HEK293T (cell line): ENCODE results near the gene WBP1.
"Not testable (repeated sequence)": the region's sequence is repeated elsewhere in the genome, so short reads cannot be mapped to it uniquely, and the experiment has no call there.

ENCODE experiments used
- CTCF ChIA-PET: fragments of 350-600 bp; formaldehyde crosslinking; extraction: SDS; loops from one replicate; lab custom pipeline; 2021; ENCODE audit warnings: antibody characterized with exemption, inconsistent platforms; lab: Yijun Ruan, JAX
- POLR2A ChIA-PET: fragments of 350-600 bp; formaldehyde crosslinking; extraction: SDS; loops from one replicate; lab custom pipeline; 2020; ENCODE audit warnings: antibody characterized with exemption, inconsistent platforms; lab: Yijun Ruan, JAX
- DNase-seq: peaks from one replicate; pipeline ENCODE4 v3.0.0; 2012; ENCODE audit warnings: mixed read lengths; ENCODE audit errors: extremely low spot score
- ARNT ChIP-seq: fragments of 450-650 bp; IDR thresholded peaks from 2 replicates; pipeline ENCODE4 v1.6.1; 2017; ENCODE audit warnings: mild to moderate bottlenecking
- BHLHE40 ChIP-seq: fragments of 450-650 bp; IDR thresholded peaks from 2 replicates; pipeline ENCODE4 v1.6.1; 2016; ENCODE audit warnings: mild to moderate bottlenecking, moderate library complexity, borderline replicate concordance
- CTBP1 ChIP-seq: fragments of 450-650 bp; IDR thresholded peaks from 2 replicates; pipeline ENCODE4 v1.6.1; 2016; ENCODE audit warnings: borderline replicate concordance
- ELF4 ChIP-seq: fragments of 450-650 bp; IDR thresholded peaks from 2 replicates; pipeline ENCODE4 v1.6.1; 2017; ENCODE audit warnings: antibody characterized with exemption
- FOXA1 ChIP-seq: fragments of 450-650 bp; IDR thresholded peaks from 2 replicates; pipeline ENCODE4 v1.6.1; 2016; ENCODE audit warnings: mild to moderate bottlenecking
- FOXK2 ChIP-seq: fragments of 450-650 bp; IDR thresholded peaks from 2 replicates; pipeline ENCODE4 v1.6.1; 2016; ENCODE audit warnings: mild to moderate bottlenecking
- FOXM1 ChIP-seq: fragments of 450-650 bp; IDR thresholded peaks from 2 replicates; pipeline ENCODE4 v1.6.1; 2017; ENCODE audit warnings: mild to moderate bottlenecking, borderline replicate concordance
- HDGF ChIP-seq: fragments of 450-650 bp; IDR thresholded peaks from 2 replicates; pipeline ENCODE4 v1.6.1; 2017; ENCODE audit warnings: antibody characterized with exemption, borderline replicate concordance
- L3MBTL2 ChIP-seq: fragments of 450-650 bp; conservative IDR thresholded peaks from 2 replicates; pipeline ENCODE4 v1.6.1; 2016; ENCODE audit warnings: mild to moderate bottlenecking
- LEF1 ChIP-seq: fragments of 450-650 bp; IDR thresholded peaks from 2 replicates; pipeline ENCODE4 v1.6.1; 2017; ENCODE audit warnings: mild to moderate bottlenecking, borderline replicate concordance
- NFRKB ChIP-seq: fragments of 450-650 bp; IDR thresholded peaks from 2 replicates; pipeline ENCODE4 v1.6.1; 2016; ENCODE audit warnings: mild to moderate bottlenecking, moderate library complexity
- PKNOX1 ChIP-seq: fragments of 450-650 bp; IDR thresholded peaks from 2 replicates; pipeline ENCODE4 v1.6.1; 2016
- SP1 ChIP-seq: fragments of 450-650 bp; IDR thresholded peaks from 2 replicates; pipeline ENCODE4 v1.6.1; 2017
- SUZ12 ChIP-seq: fragments of 450-650 bp; IDR thresholded peaks from 2 replicates; pipeline ENCODE4 v1.6.1; 2016; ENCODE audit warnings: mild to moderate bottlenecking
- TARDBP ChIP-seq: fragments of 450-650 bp; IDR thresholded peaks from 2 replicates; pipeline ENCODE4 v1.6.1; 2016
- ZNF384 ChIP-seq: fragments of 450-650 bp; IDR thresholded peaks from 2 replicates; pipeline ENCODE4 v1.6.1; 2016

The WBP1 gene

GRCh38 chr2:74474899-74475298, 16.7 kb downstream of the WBP1 start:
- POLR2A ChIA-PET: interaction anchor here (0.9 to 5.4 kb wide), 4 partner anchors 8 to 58 kb away, joined by 3 to 62 read pairs (median 4); partner anchors contain the start of genes CCDC142, MOGS, TTC31 and WBP1
- DNase-seq: no peak
- CTCF ChIA-PET: interaction anchor here (0.6 to 1.6 kb wide), 4 partner anchors 8 to 79 kb away, joined by 3 to 4 read pairs (median 3); partner anchors contain the start of genes CCDC142 and TTC31

GRCh38 chr2:74481431-74481830, 23.2 kb downstream of the WBP1 start:
- CTCF ChIA-PET: interaction anchor here (0.8 to 1.3 kb wide), 2 partner anchors 14 to 49 kb away, joined by 4 to 5 read pairs; partner anchors contain the start of gene HTRA2
- POLR2A ChIA-PET: interaction anchor here (0.9 to 4.1 kb wide), 11 partner anchors 9 to 112 kb away, joined by 3 to 46 read pairs (median 15); partner anchors contain the start of genes AUP1, HTRA2, INO80B and MOGS
- TF ChIP-seq TARDBP (no peak), FOXM1 (no peak), CTBP1 (no peak), NFRKB (no peak), PKNOX1 (no peak), ARNT (no peak), SP1 (no peak), HDGF (no peak), LEF1 (no peak), SUZ12 (no peak), ELF4 (no peak), BHLHE40 (no peak), FOXK2 (no peak), L3MBTL2 (no peak), FOXA1 (no peak), ZNF384 (no peak)
- no peak for DNase-seq

More at GRCh38 chr2:74474899-74475298, 16.7 kb downstream of the WBP1 start:
- TF ChIP-seq BHLHE40: no peak
- TF ChIP-seq FOXK2: no peak
- TF ChIP-seq PKNOX1: no peak
- no peak for TF ChIP-seq CTBP1
- no peak for TF ChIP-seq SUZ12
- TF ChIP-seq HDGF: no peak
- TF ChIP-seq SP1: no peak
- no peak for TF ChIP-seq ELF4
- no peak for TF ChIP-seq TARDBP
- no peak for TF ChIP-seq ZNF384
- no peak for TF ChIP-seq L3MBTL2
- no peak for TF ChIP-seq NFRKB
- no peak for TF ChIP-seq FOXM1
- TF ChIP-seq ARNT: no peak
- TF ChIP-seq FOXA1: no peak
- no peak for TF ChIP-seq LEF1

- peak; percentile 46 for DNase-seq
- ChIA-PET CTCF (interaction anchor here (0.7 to 1.5 kb wide), 9 partner anchors 7 to 392 kb away, joined by 3 to 10 read pairs (median 3); partner anchors contain the start of gene HTRA2), POLR2A (interaction anchor here (0.8 to 4.1 kb wide), 17 partner anchors 7 to 112 kb away, joined by 3 to 46 read pairs (median 6); partner anchors contain the start of genes AUP1, DQX1, HTRA2 and INO80B)
- TF ChIP-seq ZNF384: no peak
- no peak for TF ChIP-seq SUZ12
- TF ChIP-seq BHLHE40: no peak
- TF ChIP-seq LEF1: no peak
- TF ChIP-seq TARDBP: no peak
- TF ChIP-seq ARNT: no peak
- no peak for TF ChIP-seq FOXK2
- TF ChIP-seq HDGF: no peak
- no peak for TF ChIP-seq SP1
- no peak for TF ChIP-seq PKNOX1
- no peak for TF ChIP-seq FOXM1
Measured at GRCh38 chr2:74481961-74482800, 23.9 kb downstream of the WBP1 start.

GRCh38 chr2:74482801-74483674, 24.8 kb downstream of the WBP1 start, which contains the start of the genes CCDC142 and TTC31:
Gene CCDC142 (minus strand): TSS chr2:74482998. CDS start chr2:74482837, 161 bp downstream.
Gene TTC31 (plus strand): TSS chr2:74483081. CDS start chr2:74483096, 15 bp downstream.
- ChIA-PET CTCF (interaction anchor here (0.7 to 1.5 kb wide), 9 partner anchors 8 to 392 kb away, joined by 3 to 10 read pairs (median 3); partner anchors contain the start of gene WBP1), POLR2A (interaction anchor here (0.6 to 4.1 kb wide), 17 partner anchors 8 to 106 kb away, joined by 3 to 46 read pairs (median 5); partner anchors contain the start of genes AUP1, DQX1, HTRA2 and MRPL53)
- no peak for TF ChIP-seq ARNT
- peak; percentile 57; the same call in 1 of the 2 replicates for TF ChIP-seq ELF4
- no peak for TF ChIP-seq BHLHE40
- no peak for TF ChIP-seq CTBP1
- DNase-seq: peak; percentile 88

GRCh38 chr2:74483675-74484164, 25.5 kb downstream of the WBP1 start:
- ChIA-PET POLR2A (interaction anchor here (0.8 to 4.1 kb wide), 8 partner anchors 11 to 105 kb away, joined by 5 to 46 read pairs (median 16); partner anchors contain the start of genes AUP1, HTRA2, MRPL53 and PCGF1), CTCF (interaction anchor here (0.9 to 1.2 kb wide), 3 partner anchors 25 to 48 kb away, joined by 3 to 5 read pairs (median 3); partner anchors contain the start of gene WBP1)
- not testable (repeated sequence) for DNase-seq
